ENCODE results near the gene F7.
A peak's percentile ranks its signal among the peaks of the same experiment; 100 is the strongest.
"Not testable (repeated sequence)": the region's sequence is repeated elsewhere in the genome, so short reads cannot be mapped to it uniquely, and the experiment has no call there.

Gene F7

GRCh38 chr13:113099142-113099541, 6.4 kb upstream of the F7 start (continued):
- no peak for TF ChIP-seq ZNF404 (tag by site-specific recombination; IDR thresholded peaks at IDR 0.05)

DNA sequence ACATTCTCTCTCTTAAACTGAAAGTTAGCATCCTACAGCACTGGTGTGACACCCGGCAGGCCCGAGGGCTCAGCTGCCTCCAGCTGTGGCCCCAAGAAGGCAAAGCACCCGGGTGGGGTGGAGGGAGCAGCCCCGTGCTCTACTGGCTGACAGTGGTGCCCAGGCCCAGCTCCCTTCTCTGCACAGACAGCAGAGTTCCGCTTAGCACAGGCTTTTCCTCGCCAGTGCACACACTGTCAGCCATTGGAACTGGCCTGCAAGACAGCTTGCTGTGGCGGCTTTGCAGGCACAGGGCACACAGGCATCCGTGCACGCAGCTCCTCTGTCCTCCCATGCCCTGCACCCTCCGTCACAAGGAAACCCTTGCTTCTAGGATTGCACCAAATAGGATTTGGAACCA, 3.3 kb upstream of the F7 start:
- CTCF ChIA-PET; POLR2A ChIA-PET; H3K36me3 ChIP-seq (ENCODE audit: control insufficient read depth in 2 of 2, insufficient read depth in 1 of 2, low read length in 2 of 2); H3K9me3 ChIP-seq (ENCODE audit: control insufficient read depth, insufficient read depth, low read depth, low read length); H3K27ac ChIP-seq (ENCODE audit: extremely low read depth, low read depth, low read length); H3K4me3 ChIP-seq (ENCODE audit: low read depth, low read length); H3K4me1 ChIP-seq (ENCODE audit: control insufficient read depth, insufficient read depth, low read length): not testable (repeated sequence)
- TF ChIP-seq ZSCAN4 (tag by site-specific recombination; IDR thresholded peaks at IDR 0.05), result 0 out of 2 replicates have a peak, but pooled peaks have one; percentile 28

- TF ChIP-seq, protein P1, sequence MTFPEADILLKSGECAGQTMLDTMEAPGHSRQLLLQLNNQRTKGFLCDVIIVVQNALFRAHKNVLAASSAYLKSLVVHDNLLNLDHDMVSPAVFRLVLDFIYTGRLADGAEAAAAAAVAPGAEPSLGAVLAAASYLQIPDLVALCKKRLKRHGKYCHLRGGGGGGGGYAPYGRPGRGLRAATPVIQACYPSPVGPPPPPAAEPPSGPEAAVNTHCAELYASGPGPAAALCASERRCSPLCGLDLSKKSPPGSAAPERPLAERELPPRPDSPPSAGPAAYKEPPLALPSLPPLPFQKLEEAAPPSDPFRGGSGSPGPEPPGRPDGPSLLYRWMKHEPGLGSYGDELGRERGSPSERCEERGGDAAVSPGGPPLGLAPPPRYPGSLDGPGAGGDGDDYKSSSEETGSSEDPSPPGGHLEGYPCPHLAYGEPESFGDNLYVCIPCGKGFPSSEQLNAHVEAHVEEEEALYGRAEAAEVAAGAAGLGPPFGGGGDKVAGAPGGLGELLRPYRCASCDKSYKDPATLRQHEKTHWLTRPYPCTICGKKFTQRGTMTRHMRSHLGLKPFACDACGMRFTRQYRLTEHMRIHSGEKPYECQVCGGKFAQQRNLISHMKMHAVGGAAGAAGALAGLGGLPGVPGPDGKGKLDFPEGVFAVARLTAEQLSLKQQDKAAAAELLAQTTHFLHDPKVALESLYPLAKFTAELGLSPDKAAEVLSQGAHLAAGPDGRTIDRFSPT (tag by site-specific recombination; IDR thresholded peaks at IDR 0.05), result no peak
- TF ChIP-seq ZSCAN5A (tag by site-specific recombination; IDR thresholded peaks at IDR 0.05) (no peak), ZNF248 (tag by site-specific recombination; IDR thresholded peaks at IDR 0.05) (no peak), ZNF707 (tag by site-specific recombination; IDR thresholded peaks at IDR 0.05) (no peak), MYNN (tag by site-specific recombination; IDR thresholded peaks at IDR 0.05; ENCODE audit: borderline replicate concordance) (no peak), GLI2 (tag by site-specific recombination; IDR thresholded peaks at IDR 0.05; ENCODE audit: borderline replicate concordance, low read depth) (no peak), ZNF610 (tag by site-specific recombination; IDR thresholded peaks at IDR 0.05; ENCODE audit: borderline replicate concordance) (no peak), ZFP41 (tag by site-specific recombination; IDR thresholded peaks at IDR 0.05; ENCODE audit: borderline replicate concordance) (no peak), ZBTB8A (tag by site-specific recombination; IDR thresholded peaks at IDR 0.05) (no peak), SALL2 (tag by site-specific recombination; IDR thresholded peaks at IDR 0.05; ENCODE audit: borderline replicate concordance) (no peak)
- TF ChIP-seq, protein P2, sequence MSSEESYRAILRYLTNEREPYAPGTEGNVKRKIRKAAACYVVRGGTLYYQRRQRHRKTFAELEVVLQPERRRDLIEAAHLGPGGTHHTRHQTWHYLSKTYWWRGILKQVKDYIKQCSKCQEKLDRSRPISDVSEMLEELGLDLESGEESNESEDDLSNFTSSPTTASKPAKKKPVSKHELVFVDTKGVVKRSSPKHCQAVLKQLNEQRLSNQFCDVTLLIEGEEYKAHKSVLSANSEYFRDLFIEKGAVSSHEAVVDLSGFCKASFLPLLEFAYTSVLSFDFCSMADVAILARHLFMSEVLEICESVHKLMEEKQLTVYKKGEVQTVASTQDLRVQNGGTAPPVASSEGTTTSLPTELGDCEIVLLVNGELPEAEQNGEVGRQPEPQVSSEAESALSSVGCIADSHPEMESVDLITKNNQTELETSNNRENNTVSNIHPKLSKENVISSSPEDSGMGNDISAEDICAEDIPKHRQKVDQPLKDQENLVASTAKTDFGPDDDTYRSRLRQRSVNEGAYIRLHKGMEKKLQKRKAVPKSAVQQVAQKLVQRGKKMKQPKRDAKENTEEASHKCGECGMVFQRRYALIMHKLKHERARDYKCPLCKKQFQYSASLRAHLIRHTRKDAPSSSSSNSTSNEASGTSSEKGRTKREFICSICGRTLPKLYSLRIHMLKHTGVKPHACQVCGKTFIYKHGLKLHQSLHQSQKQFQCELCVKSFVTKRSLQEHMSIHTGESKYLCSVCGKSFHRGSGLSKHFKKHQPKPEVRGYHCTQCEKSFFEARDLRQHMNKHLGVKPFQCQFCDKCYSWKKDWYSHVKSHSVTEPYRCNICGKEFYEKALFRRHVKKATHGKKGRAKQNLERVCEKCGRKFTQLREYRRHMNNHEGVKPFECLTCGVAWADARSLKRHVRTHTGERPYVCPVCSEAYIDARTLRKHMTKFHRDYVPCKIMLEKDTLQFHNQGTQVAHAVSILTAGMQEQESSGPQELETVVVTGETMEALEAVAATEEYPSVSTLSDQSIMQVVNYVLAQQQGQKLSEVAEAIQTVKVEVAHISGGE (tag by site-specific recombination; conservative IDR thresholded peaks at IDR 0.05; ENCODE audit: low read depth), result no peak
- Histone ChIP-seq H3K4me1 (ENCODE audit: control insufficient read depth, insufficient read depth, low read length) (no peaks in the 10 kb centered on the region), H3K27ac (ENCODE audit: extremely low read depth, low read depth, low read length) (no peak overlapping the region), H3K36me3 (ENCODE audit: control insufficient read depth in 2 of 2, insufficient read depth in 1 of 2, low read length in 2 of 2) (no peaks in the 10 kb centered on the region), H3K4me3 (ENCODE audit: low read depth, low read length) (no peak overlapping the region), H3K9me3 (ENCODE audit: control insufficient read depth, insufficient read depth, low read depth, low read length) (no peaks in the 10 kb centered on the region)
- CTCF ChIA-PET, result no interaction called here
- POLR2A ChIA-PET, result no interaction called here
Measured at GRCh38 chr13:113102727-113103126, 2.9 kb upstream of the F7 start.

Data from HEK293 (cell line).